DOHH2 (cell line): ENCODE measurements around the gene TMTC1.

ENCODE experiments used
- H3F3A ChIP-seq: fragments of 200-600 bp; sonication (generic), shearing (Covaris generic); 2 replicates; pipeline ENCODE4 v1.6.0; 2016; ENCODE audit warnings: antibody characterized with exemption, mild to moderate bottlenecking; ENCODE audit not compliant: control insufficient read depth, insufficient read depth
- H3K27ac ChIP-seq: fragments of 200-600 bp; sonication (generic); 2 replicates; pipeline ENCODE4 v1.5.1; 2014; ENCODE audit warnings: low read depth, mild to moderate bottlenecking, low read length, moderate library complexity
- H3K27me3 ChIP-seq: fragments of 200-600 bp; sonication (generic); 2 replicates; pipeline ENCODE4 v1.6.1; 2014; ENCODE audit warnings: mild to moderate bottlenecking, low read length, mixed read lengths; ENCODE audit not compliant: control insufficient read depth
- H3K36me3 ChIP-seq: fragments of 200-600 bp; sonication (generic); 2 replicates; pipeline ENCODE4 v1.6.1; 2014; ENCODE audit warnings: mild to moderate bottlenecking, low read length, moderate library complexity, mixed read lengths; ENCODE audit not compliant: control insufficient read depth
- H3K4me1 ChIP-seq: fragments of 200-600 bp; sonication (generic); 2 replicates; pipeline ENCODE4 v1.6.1; 2014; ENCODE audit warnings: mild to moderate bottlenecking, low read length, mixed read lengths; ENCODE audit not compliant: control insufficient read depth
- H3K4me2 ChIP-seq: fragments of 200-600 bp; sonication (generic); 2 replicates; pipeline ENCODE4 v1.6.0; 2014; ENCODE audit warnings: mild to moderate bottlenecking, low read length, moderate library complexity
- H3K4me3 ChIP-seq: fragments of 200-600 bp; sonication (generic); 2 replicates; pipeline ENCODE4 v1.5.1; 2014; ENCODE audit warnings: mild to moderate bottlenecking, low read length, mixed read lengths
- H3K79me2 ChIP-seq: fragments of 200-600 bp; sonication (generic); 2 replicates; pipeline ENCODE4 v1.6.1; 2014; ENCODE audit warnings: mild to moderate bottlenecking, low read length, mixed read lengths; ENCODE audit not compliant: control insufficient read depth
- H3K9me2 ChIP-seq: fragments of 200-600 bp; sonication (generic); replicated peaks from 2 replicates; pipeline ENCODE4 v1.6.1; 2014; ENCODE audit warnings: mild to moderate bottlenecking, low read length, mixed read lengths; ENCODE audit not compliant: control insufficient read depth
- H3K9me3 ChIP-seq: fragments of 200-600 bp; sonication (generic); 2 replicates; pipeline ENCODE4 v1.6.1; 2014; ENCODE audit warnings: antibody characterized with exemption, low read length, mixed read lengths; ENCODE audit not compliant: control insufficient read depth, insufficient read depth
- H4K20me1 ChIP-seq: fragments of 200-600 bp; sonication (generic); 2 replicates; pipeline ENCODE4 v1.6.0; 2014; ENCODE audit warnings: low read depth, mild to moderate bottlenecking, antibody characterized with exemption, low read length, moderate library complexity; ENCODE audit not compliant: control insufficient read depth, insufficient read depth
- CTCF ChIP-seq: fragments of 200-600 bp; sonication (generic); IDR thresholded peaks from one replicate; pipeline ENCODE4 v1.5.1; 2014; ENCODE audit warnings: antibody characterized with exemption, mild to moderate bottlenecking, low read depth, low read length; ENCODE audit not compliant: poor library complexity, severe bottlenecking
- EZH2phosphoT487 ChIP-seq: fragments of 200-600 bp; sonication (generic); IDR thresholded peaks from 2 replicates; pipeline ENCODE4 v1.6.1; 2017; ENCODE audit warnings: borderline replicate concordance, mild to moderate bottlenecking, antibody characterized with exemption, low read length, moderate library complexity, mixed read lengths

The TMTC1 gene

DNA sequence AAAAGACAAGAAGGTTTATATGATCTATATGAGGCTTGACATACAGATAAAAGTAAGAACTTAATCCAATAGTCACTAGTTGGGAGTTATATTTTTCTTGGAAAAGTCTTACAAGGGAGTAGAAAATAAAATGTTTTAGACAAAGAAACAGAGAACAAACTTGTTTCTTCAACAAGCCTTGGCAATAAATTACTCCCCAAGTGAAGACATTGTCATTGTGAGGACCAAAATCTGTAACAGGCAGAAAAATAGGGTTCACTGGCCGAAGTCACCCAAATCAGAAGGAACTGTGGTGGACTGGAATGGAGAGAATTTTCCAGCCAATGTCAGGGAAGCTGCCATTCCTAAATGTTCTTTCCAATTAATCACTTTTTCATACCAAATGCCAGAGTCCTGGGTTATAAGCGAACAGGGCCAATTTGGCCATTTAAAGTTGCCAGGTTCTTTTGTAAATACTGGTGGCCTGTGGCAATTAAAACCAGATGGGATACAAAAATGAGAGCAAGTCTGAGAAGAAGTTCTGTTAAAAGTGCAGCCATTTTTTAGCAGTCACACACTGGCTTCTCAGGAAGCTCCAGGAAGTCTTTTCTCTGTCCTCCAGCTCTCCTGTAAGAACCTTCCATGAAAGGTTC lies 168.9 kb downstream of the TMTC1 start:
- no peaks in the 10 kb centered on the region for H3K36me3 ChIP-seq
- TF ChIP-seq EZH2phosphoT487 (no peak), CTCF (no peak)
- H3F3A ChIP-seq = no peaks in the 10 kb centered on the region
- H3K9me2 ChIP-seq = no peaks in the 10 kb centered on the region
- H3K9me3 ChIP-seq = no peaks in the 10 kb centered on the region
- no peak overlapping the region for H3K4me3 ChIP-seq
- H3K4me1 ChIP-seq = no peaks in the 10 kb centered on the region
- no peak overlapping the region for H3K27ac ChIP-seq
- no peaks in the 10 kb centered on the region for H3K79me2 ChIP-seq
- no peaks in the 10 kb centered on the region for H4K20me1 ChIP-seq
- H3K27me3 ChIP-seq = no peaks in the 10 kb centered on the region
- no peak overlapping the region for H3K4me2 ChIP-seq

DNA sequence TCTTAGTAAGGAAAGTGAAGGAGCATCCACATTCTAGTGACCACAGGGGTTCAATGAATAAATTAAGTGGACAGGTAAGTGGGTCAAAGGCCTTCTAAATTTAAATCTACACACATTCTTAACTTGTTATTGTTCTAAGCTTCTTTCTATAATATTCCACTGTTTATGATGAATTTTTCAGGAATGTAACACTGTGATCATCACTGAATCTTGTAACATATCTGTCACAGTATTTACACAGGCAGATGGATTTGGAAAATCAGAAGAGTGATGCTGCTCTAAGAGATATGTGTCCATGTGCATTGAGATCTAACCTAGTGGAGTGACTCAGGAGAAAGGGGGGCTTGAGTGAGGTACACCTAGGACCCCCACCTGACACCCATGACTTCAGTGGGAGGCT lies 170.8 kb downstream of the TMTC1 start:
- no peaks in the 10 kb centered on the region for H3K9me2 ChIP-seq
- H3F3A ChIP-seq = no peaks in the 10 kb centered on the region
- no peak overlapping the region for H3K4me2 ChIP-seq
- H3K4me3 ChIP-seq = no peak overlapping the region
- H3K36me3 ChIP-seq = no peaks in the 10 kb centered on the region
- TF ChIP-seq CTCF = no peak
- no peak for TF ChIP-seq EZH2phosphoT487
- no peaks in the 10 kb centered on the region for H3K4me1 ChIP-seq
- H3K9me3 ChIP-seq = no peaks in the 10 kb centered on the region
- H3K27ac ChIP-seq = no peak overlapping the region
- H3K79me2 ChIP-seq = no peaks in the 10 kb centered on the region
- no peaks in the 10 kb centered on the region for H3K27me3 ChIP-seq
- H4K20me1 ChIP-seq = no peaks in the 10 kb centered on the region

DNA sequence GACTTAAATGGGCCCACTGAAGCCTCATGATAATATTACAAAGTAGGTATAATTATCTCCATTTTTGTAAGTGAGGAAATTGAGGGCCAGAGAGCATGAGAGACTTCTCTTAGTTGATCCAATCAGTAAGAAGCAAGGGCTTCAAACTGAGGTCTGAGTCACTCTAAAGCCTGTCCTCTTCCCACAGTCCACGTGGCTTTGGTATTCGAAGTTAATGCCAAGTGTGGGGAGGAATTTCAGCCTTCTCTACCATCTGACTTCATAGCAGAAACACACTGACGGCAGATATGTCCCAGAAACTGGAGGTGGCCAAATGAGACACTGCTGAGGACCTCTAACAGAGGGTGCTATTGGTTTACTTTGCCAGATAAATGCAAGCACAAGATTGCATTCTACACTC lies 171.8 kb downstream of the TMTC1 start:
- Histone ChIP-seq H3K79me2 (no peaks in the 10 kb centered on the region), H3K4me2 (no peak overlapping the region), H3K4me1 (no peaks in the 10 kb centered on the region), H3K9me2 (no peaks in the 10 kb centered on the region), H3K27ac (no peak overlapping the region), H3K4me3 (no peak overlapping the region), H3K27me3 (no peaks in the 10 kb centered on the region), H3K36me3 (no peaks in the 10 kb centered on the region), H4K20me1 (no peaks in the 10 kb centered on the region), H3F3A (no peaks in the 10 kb centered on the region), H3K9me3 (no peaks in the 10 kb centered on the region)
- TF ChIP-seq EZH2phosphoT487 = no peak

GRCh38 chr12:29610473-29611170 lies 173.1 kb downstream of the TMTC1 start:
- Histone ChIP-seq H3K27ac (no peak overlapping the region), H3K4me3 (no peak overlapping the region), H3K4me1 (no peaks in the 10 kb centered on the region), H4K20me1 (no peaks in the 10 kb centered on the region), H3K27me3 (no peaks in the 10 kb centered on the region), H3K9me3 (no peaks in the 10 kb centered on the region), H3K36me3 (no peaks in the 10 kb centered on the region), H3F3A (no peaks in the 10 kb centered on the region), H3K9me2 (no peaks in the 10 kb centered on the region), H3K79me2 (no peaks in the 10 kb centered on the region), H3K4me2 (no peak overlapping the region)
- TF ChIP-seq CTCF (no peak), EZH2phosphoT487 (no peak)
